DMS153 treated with DMSO at 0.1 percent for 48 hours (cell line): ENCODE measurements around the gene LARGE1.

ENCODE experiments used
- DNase-seq: peaks from one replicate; lab custom pipeline; 2025; ENCODE audit not compliant: unreplicated experiment; lab: John Stamatoyannopoulos, UW

The LARGE1 gene

DNA sequence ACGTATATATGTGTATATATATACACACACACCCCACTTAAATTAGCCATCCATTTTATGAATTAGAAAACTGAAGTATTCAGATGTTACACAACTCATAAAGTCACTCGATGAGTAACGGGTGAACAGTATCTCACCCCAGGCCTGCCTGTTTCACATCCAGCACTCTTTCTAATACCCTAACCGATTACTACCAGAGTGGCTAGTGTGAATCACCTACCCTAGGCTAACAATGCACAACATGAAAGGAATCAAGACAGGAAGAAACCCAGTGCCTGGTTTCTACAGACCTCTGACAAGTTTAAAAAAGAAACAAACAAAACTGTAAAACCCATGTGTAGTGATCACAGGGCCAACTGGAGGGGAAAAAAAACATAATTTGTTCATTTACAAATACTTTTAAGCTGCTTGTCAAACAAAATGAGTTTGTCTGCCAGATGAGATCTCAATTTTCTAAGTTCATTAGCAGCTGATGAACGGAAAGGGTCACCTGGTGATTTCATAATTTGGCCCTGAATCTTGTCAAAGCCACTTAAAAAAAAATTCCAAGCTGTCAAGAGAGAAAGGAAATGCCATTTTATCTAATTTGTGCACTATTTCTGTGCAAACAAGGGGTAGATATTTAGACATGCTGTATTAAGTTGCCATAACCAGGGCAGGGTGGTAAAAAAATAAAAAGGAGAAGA is 134.8 kb downstream of the LARGE1 start:
- no peak for DNase-seq

GRCh38 chr22:33781411-33781810 is 138.9 kb downstream of the LARGE1 start:
- no peak for DNase-seq

GRCh38 chr22:33780531-33781136 is 139.6 kb downstream of the LARGE1 start:
- DNase-seq: no peak

- DNase-seq: no peak
These were observed 141.0 kb downstream of the LARGE1 start for GRCh38 chr22:33779243-33779642.

DNA sequence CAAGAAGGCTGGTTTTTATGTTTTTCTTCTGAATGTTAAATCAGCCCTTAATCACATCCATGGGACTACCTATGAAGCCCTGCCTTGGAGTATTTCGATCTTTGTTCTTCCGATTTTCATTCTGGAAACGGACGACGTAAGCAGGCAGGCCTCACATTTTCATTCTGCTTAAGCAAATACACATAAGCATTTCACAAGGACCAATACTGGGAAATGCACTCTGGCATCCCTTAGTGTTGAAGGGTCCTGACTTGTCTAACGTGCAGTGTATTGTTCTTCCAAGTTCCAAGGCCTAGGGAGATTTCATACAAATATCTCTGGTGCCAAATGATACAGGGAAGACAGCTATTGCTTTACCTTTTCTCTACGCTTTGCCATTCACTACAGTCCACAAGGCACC is 143.8 kb downstream of the LARGE1 start:
- DNase-seq: no peak

- no peak for DNase-seq
These were observed 145.5 kb downstream of the LARGE1 start for GRCh38 chr22:33774781-33775180.

GRCh38 chr22:33772745-33773144 is 147.5 kb downstream of the LARGE1 start:
- DNase-seq: no peak

DNA sequence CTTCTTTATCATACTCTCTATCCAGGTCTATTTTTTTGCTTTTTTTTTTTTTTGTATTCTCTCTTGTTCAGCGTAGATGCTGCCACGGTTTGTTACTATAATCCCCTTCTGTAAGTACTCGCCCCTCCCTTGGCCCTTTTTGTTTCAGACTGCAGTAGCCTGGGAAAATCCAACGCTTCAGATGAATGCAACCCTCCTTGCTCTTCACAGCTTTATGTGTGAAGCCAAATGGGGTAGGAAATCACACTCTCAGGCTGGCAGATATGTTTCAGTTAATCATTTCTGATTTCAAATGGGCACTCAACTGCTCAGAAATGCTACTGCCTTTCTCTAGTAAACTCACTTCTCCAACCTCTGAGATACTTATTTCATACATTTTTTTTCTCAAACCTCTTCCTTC is 149.1 kb downstream of the LARGE1 start:
- DNase-seq: no peak

DNA sequence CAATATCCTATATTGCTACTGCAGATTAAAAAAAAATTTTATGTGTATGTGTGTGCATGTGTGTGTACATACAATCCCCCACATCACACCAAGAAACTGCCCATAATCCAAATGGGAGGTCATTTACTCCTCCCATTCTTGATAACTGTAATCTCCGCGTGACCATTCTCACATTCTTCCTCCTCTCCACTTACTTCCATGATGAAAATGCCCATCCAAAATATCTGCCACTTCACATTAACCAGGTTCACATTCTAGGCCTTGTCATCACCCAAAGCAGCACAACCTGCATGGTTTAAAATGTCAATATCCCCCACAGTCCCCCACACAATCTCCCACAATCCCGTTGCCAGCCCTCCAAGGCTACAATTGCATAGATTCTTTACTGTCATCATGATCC is 149.6 kb downstream of the LARGE1 start:
- no peak for DNase-seq

GRCh38 chr22:33766091-33766490 is 154.2 kb downstream of the LARGE1 start:
- DNase-seq: no peak

GRCh38 chr22:33758961-33759360 is 161.3 kb downstream of the LARGE1 start:
- no peak for DNase-seq

DNA sequence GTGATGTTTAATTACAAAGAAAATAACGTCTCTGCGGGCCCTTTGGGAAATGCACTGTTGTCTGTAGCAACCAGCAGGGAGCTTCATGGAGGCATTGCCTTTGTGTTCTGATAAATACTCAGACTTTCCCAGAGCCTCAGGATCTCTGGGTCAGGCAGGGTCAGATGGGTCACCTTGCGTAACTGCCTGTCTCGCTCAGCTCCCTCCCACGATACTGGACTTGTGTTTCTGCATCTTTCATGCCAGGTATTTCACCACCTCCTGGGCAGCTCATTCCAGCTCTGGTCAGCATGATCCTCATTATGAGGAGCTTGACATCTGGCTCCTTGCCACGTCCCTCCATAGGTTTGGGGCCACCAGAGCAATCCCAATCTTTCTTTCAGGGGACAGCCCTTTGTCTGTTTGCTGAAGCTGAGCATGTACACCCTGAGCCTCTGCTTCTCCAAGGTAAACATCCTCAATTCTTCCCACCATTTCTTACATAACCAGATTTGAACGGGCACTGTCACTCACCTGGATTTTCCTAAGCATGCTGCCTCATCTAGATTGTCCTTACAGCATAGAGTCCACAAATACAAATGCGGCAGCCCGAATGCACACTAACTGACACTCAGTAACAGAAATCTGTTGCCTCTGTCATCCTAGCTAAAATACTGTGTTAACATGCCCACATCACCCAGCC is 162.3 kb downstream of the LARGE1 start:
- DNase-seq: peak; percentile 31

DNA sequence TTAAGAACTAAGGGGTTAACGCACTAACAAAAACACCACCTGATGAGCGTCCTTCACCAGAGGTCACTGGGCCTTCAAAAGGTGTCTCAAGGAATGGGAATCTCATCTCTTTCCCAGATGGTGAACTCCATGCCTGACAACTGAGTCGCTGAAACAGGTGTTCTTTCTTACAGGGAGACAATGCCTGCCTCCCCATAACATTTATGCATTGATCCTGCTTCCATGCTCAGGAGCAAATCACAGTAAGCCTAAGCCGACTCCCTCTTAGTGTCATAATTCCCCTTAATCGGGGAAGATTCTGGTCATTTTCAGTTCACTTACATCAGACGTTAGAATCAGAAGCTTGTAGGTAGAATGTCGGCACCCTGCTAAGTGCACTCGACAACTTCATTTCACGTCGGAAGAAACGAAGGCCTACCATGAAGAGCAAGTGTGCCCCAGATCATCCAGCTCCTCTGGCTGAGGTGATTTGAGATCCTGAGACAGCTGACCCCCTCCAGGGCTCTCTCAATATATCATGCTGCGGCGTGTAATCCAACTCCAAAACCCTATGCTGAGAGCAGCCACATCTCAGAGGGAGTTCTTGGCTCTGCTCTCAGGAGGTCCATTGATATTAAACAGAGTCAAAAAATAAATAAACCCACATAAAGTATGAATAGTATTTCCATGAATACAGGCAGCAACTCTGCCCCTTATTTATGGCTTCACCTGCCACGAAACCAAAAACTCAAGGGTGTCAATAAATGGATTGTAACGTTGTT is 163.1 kb downstream of the LARGE1 start:
- DNase-seq: no peak

DNA sequence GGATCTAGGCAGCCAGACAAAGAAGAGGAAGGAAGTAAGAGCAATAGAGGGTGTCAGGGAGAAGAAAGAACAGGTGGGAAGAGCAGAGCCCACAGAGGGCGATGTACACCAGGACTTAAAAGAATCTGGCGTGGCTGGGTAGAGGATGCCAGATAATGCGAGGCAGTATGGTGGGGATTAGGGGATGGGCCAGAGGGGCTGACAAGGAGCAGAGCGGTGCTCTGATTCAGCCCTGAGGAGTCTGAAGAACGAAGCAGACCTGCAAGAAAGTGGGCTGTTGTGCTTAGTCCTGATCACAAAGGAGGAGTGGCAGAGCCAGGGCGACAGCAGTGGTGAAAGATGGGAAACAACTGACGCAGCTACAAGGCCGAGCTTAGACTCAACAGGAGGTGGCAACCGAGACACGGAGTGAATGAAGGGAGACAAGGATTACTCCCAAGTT is 163.7 kb downstream of the LARGE1 start:
- DNase-seq: no peak

- DNase-seq: no peak
These were observed 171.6 kb downstream of the LARGE1 start for GRCh38 chr22:33748714-33749113.

GRCh38 chr22:33747576-33748180 is 172.6 kb downstream of the LARGE1 start:
- DNase-seq: peak; percentile 15

DNA sequence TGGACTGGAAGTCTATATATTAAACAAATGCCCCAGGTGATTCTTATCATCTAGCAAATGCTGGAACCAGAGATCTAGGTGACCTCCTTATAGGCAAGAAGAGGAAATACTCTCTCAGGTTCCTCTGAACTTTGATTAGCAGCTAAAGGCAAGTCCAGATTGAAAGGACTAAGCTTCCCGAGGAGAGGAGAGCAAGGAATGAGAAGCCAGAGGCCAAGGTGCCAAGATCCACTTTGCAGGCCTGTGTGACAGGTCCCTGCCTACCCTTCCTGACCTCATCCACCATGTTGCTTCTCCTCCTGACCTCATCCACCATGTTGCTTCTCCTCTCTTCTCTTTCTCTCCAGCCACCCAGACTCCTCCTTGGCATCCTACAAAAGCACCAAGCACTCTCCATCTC is 173.2 kb downstream of the LARGE1 start:
- DNase-seq: no peak

- DNase-seq: no peak
These were observed 173.8 kb downstream of the LARGE1 start for GRCh38 chr22:33746501-33746928.

- no peak for DNase-seq
These were observed 174.8 kb downstream of the LARGE1 start for GRCh38 chr22:33745501-33745900.

- no peak for DNase-seq
These were observed 176.5 kb downstream of the LARGE1 start for GRCh38 chr22:33743756-33744155.

DNA sequence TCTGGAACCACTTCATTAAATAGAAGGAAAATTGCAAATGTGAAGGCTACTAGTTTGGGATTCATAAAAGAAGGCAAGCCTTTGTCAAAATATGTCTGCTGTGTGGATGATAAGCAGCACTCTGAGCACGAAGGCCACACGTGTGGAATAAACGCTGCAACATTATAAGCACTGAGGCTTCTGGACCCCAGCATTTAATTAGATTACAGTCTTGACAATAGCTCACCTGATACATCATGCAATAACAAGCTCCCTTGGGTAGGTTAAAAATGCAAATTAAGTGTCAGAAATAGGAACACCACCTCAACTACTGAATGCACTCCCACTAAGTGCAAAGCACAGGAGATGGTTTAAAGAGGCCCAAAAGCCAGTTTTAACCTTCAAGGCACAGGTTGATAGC is 179.3 kb downstream of the LARGE1 start:
- DNase-seq: no peak
